Measurements from ENCODE around the gene AKT3.

AKT3 gene

DNA sequence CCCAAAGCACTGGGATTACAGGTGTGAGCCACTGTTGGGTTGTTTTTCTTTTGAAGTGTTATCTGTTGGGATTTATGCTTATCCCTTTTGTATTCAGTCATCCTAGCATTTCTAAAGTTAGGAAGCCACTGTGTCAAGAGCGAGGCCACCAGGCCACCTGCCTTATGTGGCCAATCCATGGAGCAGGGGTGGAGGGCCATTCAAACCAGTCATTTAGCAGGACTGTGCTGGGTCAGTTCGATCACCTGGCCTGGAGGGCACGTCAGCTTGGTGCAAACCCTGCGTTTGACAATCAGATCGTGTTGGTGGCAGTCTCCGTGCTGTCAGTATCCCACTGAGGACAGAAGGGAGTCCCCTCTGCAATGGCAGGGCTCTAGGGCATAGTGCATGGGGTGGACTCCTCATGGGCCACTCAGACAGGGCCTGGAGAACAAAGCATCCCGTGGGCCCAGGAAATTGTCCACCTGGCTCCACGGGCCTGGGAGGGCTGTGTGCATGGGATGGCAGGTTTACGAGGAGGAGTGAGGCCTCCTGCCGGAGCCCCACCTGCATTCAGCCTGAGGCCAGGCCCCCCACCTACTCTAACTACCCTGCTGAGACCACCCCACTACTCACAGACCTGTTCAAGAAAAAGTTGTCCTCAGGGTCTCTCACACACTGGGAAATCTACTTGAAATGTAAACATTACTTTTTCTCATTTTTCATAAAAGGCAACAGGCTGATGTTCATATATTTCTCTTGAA lies 351.9 kb downstream of the AKT3 start:
- no peak overlapping the region for H3K9ac ChIP-seq (ENCODE audit: low read length)
- no CpG with 5 or more reads among the region's 10 CpGs for WGBS (ENCODE audit: extremely low coverage, insufficient coverage, insufficient read length)
- no peak overlapping the region for H4K91ac ChIP-seq (ENCODE audit: low read depth, low read length)
- H4K8ac ChIP-seq (ENCODE audit: low read depth, low read length) = no peak overlapping the region
- H3K27ac ChIP-seq (ENCODE audit: low read depth, low read length) = no peak overlapping the region
- no peak overlapping the region for H2BK12ac ChIP-seq (ENCODE audit: low read length)
- H3K4me2 ChIP-seq (ENCODE audit: low read length) = no peak overlapping the region
- H3K36me3 ChIP-seq (ENCODE audit: control insufficient read depth in 1 of 2, insufficient read depth in 2 of 2, low read length in 2 of 2) = peaks cover 4 to 7% of the 10 kb centered on the region in 2 experiments
- H2BK120ac ChIP-seq (ENCODE audit: insufficient read depth, low read length, poor library complexity) = no peak overlapping the region
- no peaks in the 10 kb centered on the region for H3K79me2 ChIP-seq (ENCODE audit: control insufficient read depth, insufficient read depth, low read length, poor library complexity)
- H3K4me3 ChIP-seq (ENCODE audit: low read depth, low read length) = peak overlapping the region; percentile 14
- DNase-seq = no peak
- H3K9me3 ChIP-seq (ENCODE audit: insufficient read depth, low read depth, low read length) = no peaks in the 10 kb centered on the region
- no peak overlapping the region for H4K12ac ChIP-seq (ENCODE audit: low read depth, low read length)
- H3K27me3 ChIP-seq (ENCODE audit: insufficient read depth, low read length) = no peaks in the 10 kb centered on the region
- peaks cover 3 to 6% of the 10 kb centered on the region in 2 experiments for H3K4me1 ChIP-seq (ENCODE audit: control insufficient read depth in 1 of 2, insufficient read depth in 2 of 2, low read length in 2 of 2)
- H2BK5ac ChIP-seq (ENCODE audit: low read depth, low read length, poor library complexity) = no peak overlapping the region
- H3K4ac ChIP-seq (ENCODE audit: low read depth, low read length) = no peak overlapping the region
- no peak overlapping the region for H2AK5ac ChIP-seq (ENCODE audit: low read length)
- no peak overlapping the region for H3K14ac ChIP-seq (ENCODE audit: low read length)
- no peak overlapping the region for H3K23ac ChIP-seq (ENCODE audit: low read length)
- no peak overlapping the region for H2AFZ ChIP-seq (ENCODE audit: insufficient read depth, low read length, poor library complexity)
- no peak overlapping the region for H3K18ac ChIP-seq (ENCODE audit: low read length)
- no peaks in the 10 kb centered on the region for H3K79me1 ChIP-seq (ENCODE audit: low read length)

DNA sequence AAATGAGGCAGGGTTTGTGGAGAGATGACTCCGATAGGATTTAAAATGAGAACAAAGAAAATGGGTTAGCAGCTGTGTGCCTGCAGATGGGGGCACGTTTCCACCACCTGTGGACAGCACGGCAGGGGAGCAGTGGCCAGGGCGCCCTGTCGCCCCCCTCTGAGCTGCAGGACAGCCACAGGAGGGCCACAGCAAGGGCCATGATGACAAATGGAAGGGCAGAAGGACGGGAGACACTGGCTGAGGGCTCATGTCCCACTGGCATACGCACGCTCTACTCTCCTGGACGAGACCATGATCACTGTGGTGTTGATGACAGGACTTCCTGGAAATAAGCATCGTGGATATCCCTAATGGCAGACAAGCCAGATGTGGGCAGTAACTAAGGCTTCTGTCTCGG lies 353.2 kb downstream of the AKT3 start:
- H2BK12ac ChIP-seq (ENCODE audit: low read length) = no peak overlapping the region
- no peak overlapping the region for H2BK120ac ChIP-seq (ENCODE audit: insufficient read depth, low read length, poor library complexity)
- no peak overlapping the region for H3K4me3 ChIP-seq (ENCODE audit: low read depth, low read length)
- H4K91ac ChIP-seq (ENCODE audit: low read depth, low read length) = no peak overlapping the region
- no peak overlapping the region for H3K9ac ChIP-seq (ENCODE audit: low read length)
- no peak overlapping the region for H3K4ac ChIP-seq (ENCODE audit: low read depth, low read length)
- no peak overlapping the region for H3K23ac ChIP-seq (ENCODE audit: low read length)
- H3K18ac ChIP-seq (ENCODE audit: low read length) = no peak overlapping the region
- no peak overlapping the region for H3K14ac ChIP-seq (ENCODE audit: low read length)
- H3K4me1 ChIP-seq (ENCODE audit: control insufficient read depth in 1 of 2, insufficient read depth in 2 of 2, low read length in 2 of 2) = peaks cover 3 to 6% of the 10 kb centered on the region in 2 experiments
- no peak overlapping the region for H4K8ac ChIP-seq (ENCODE audit: low read depth, low read length)
- H3K9me3 ChIP-seq (ENCODE audit: insufficient read depth, low read depth, low read length) = peaks cover 3% of the 10 kb centered on the region
- H3K27ac ChIP-seq (ENCODE audit: low read depth, low read length) = no peak overlapping the region
- H3K79me1 ChIP-seq (ENCODE audit: low read length) = no peaks in the 10 kb centered on the region
- no peak for DNase-seq
- WGBS (ENCODE audit: extremely low coverage, insufficient coverage, insufficient read length) = no CpG with 5 or more reads among the region's 11 CpGs
- peaks cover 4 to 7% of the 10 kb centered on the region in 2 experiments for H3K36me3 ChIP-seq (ENCODE audit: control insufficient read depth in 1 of 2, insufficient read depth in 2 of 2, low read length in 2 of 2)
- H2AFZ ChIP-seq (ENCODE audit: insufficient read depth, low read length, poor library complexity) = no peak overlapping the region
- H3K27me3 ChIP-seq (ENCODE audit: insufficient read depth, low read length) = no peaks in the 10 kb centered on the region
- H2BK5ac ChIP-seq (ENCODE audit: low read depth, low read length, poor library complexity) = no peak overlapping the region
- H3K79me2 ChIP-seq (ENCODE audit: control insufficient read depth, insufficient read depth, low read length, poor library complexity) = no peaks in the 10 kb centered on the region
- no peak overlapping the region for H2AK5ac ChIP-seq (ENCODE audit: low read length)
- no peak overlapping the region for H3K4me2 ChIP-seq (ENCODE audit: low read length)
- no peak overlapping the region for H4K12ac ChIP-seq (ENCODE audit: low read depth, low read length)

DNA sequence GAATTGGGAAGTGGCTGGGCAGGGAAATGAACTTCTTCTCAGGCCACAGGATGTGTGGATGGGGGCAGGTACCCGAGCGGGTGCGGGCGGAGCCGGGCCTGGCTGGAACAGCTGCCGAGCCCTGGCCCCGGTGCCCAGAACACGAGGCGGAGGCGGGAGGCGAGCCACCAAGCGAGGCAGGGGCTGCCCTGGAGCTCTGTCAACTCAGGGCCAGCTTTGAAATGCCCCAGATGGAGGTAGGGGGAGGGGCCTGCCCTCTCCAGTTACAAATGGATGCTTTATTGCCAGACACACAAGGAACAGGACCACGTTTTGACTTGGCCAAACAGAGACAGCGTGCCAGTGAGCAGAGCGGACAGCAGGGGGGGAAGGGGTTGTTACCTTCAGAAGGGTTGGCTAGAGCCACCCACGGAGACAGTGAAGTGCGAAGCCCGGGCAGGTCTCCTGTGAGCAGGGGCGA lies 353.8 kb downstream of the AKT3 start:
- no peaks in the 10 kb centered on the region for H3K27me3 ChIP-seq (ENCODE audit: insufficient read depth, low read length)
- WGBS (ENCODE audit: extremely low coverage, insufficient coverage, insufficient read length) = no CpG with 5 or more reads among the region's 19 CpGs
- DNase-seq = no peak
- H2AFZ ChIP-seq (ENCODE audit: insufficient read depth, low read length, poor library complexity) = no peak overlapping the region
- H3K79me2 ChIP-seq (ENCODE audit: control insufficient read depth, insufficient read depth, low read length, poor library complexity) = no peaks in the 10 kb centered on the region
- peak overlapping the region; percentile 24 for H2AK5ac ChIP-seq (ENCODE audit: low read length)
- H3K27ac ChIP-seq (ENCODE audit: low read depth, low read length) = no peak overlapping the region
- H3K14ac ChIP-seq (ENCODE audit: low read length) = no peak overlapping the region
- H4K12ac ChIP-seq (ENCODE audit: low read depth, low read length) = no peak overlapping the region
- H3K79me1 ChIP-seq (ENCODE audit: low read length) = no peaks in the 10 kb centered on the region
- no peak overlapping the region for H3K9ac ChIP-seq (ENCODE audit: low read length)
- H3K9me3 ChIP-seq (ENCODE audit: insufficient read depth, low read depth, low read length) = peaks cover 3% of the 10 kb centered on the region
- H3K4me2 ChIP-seq (ENCODE audit: low read length) = no peak overlapping the region
- peak overlapping the region; percentile 22 for H4K8ac ChIP-seq (ENCODE audit: low read depth, low read length)
- H3K4ac ChIP-seq (ENCODE audit: low read depth, low read length) = no peak overlapping the region
- peak overlapping the region; percentile 21 for H2BK12ac ChIP-seq (ENCODE audit: low read length)
- no peak overlapping the region for H3K4me3 ChIP-seq (ENCODE audit: low read depth, low read length)
- H4K91ac ChIP-seq (ENCODE audit: low read depth, low read length) = no peak overlapping the region
- H2BK5ac ChIP-seq (ENCODE audit: low read depth, low read length, poor library complexity) = no peak overlapping the region
- no peak overlapping the region for H2BK120ac ChIP-seq (ENCODE audit: insufficient read depth, low read length, poor library complexity)
- H3K23ac ChIP-seq (ENCODE audit: low read length) = no peak overlapping the region
- H3K4me1 ChIP-seq (ENCODE audit: control insufficient read depth in 1 of 2, insufficient read depth in 2 of 2, low read length in 2 of 2) = peaks cover 3 to 6% of the 10 kb centered on the region in 2 experiments
- no peak overlapping the region for H3K18ac ChIP-seq (ENCODE audit: low read length)
- H3K36me3 ChIP-seq (ENCODE audit: control insufficient read depth in 1 of 2, insufficient read depth in 2 of 2, low read length in 2 of 2) = peaks cover 4 to 7% of the 10 kb centered on the region in 2 experiments

DNA sequence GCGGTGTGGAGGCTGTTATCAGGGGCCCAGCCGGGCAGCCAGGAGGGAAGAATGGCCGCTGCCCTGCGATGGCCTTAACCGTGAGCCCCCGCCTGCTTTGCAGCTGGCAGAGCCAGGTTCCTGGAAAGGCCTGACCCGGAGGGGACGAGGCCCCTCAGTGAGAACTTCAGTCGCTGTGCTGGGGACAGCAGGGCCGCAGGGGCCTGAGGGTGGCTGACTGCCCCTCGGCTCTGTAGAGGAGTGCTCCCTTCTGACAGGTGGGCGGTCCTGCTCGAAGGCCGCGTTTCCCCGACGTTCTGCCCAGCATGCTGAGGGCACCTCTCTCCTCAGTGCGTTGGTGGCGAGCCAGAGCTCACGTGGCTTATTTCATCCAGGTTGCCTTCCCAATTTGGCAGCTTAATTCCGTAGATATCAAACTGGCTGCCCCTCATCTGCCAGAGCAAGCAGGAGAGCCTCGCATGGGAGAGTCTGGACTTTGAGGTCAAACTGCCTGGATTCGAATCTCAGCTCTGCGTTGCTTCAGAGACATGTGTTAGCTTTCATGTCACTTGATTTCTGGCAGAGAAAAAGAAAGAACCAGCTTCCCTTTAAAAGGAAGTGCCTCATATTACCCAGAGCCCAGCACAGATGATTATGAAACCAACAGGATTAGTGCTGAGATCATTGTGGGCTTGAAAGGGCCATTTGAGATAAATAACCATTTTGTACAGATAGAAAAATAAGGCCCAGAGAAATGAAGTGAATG lies 354.4 kb downstream of the AKT3 start:
- Histone ChIP-seq H2AFZ (ENCODE audit: insufficient read depth, low read length, poor library complexity) (peak overlapping the region; percentile 1), H3K18ac (ENCODE audit: low read length) (no peak overlapping the region)

More for the DNA sequence above, 354.4 kb downstream of the AKT3 start:
- Histone ChIP-seq H2BK5ac (ENCODE audit: low read depth, low read length, poor library complexity) (no peak overlapping the region), H4K12ac (ENCODE audit: low read depth, low read length) (no peak overlapping the region), H2BK120ac (ENCODE audit: insufficient read depth, low read length, poor library complexity) (peak overlapping the region; percentile 2), H2BK12ac (ENCODE audit: low read length) (no peak overlapping the region), H3K79me2 (ENCODE audit: control insufficient read depth, insufficient read depth, low read length, poor library complexity) (no peaks in the 10 kb centered on the region), H3K27ac (ENCODE audit: low read depth, low read length) (no peak overlapping the region), H3K36me3 (ENCODE audit: control insufficient read depth in 1 of 2, insufficient read depth in 2 of 2, low read length in 2 of 2) (peaks cover 4 to 7% of the 10 kb centered on the region in 2 experiments), H4K91ac (ENCODE audit: low read depth, low read length) (no peak overlapping the region), H3K14ac (ENCODE audit: low read length) (no peak overlapping the region), H3K4me2 (ENCODE audit: low read length) (no peak overlapping the region), H3K9ac (ENCODE audit: low read length) (no peak overlapping the region), H3K23ac (ENCODE audit: low read length) (no peak overlapping the region), H3K4me3 (ENCODE audit: low read depth, low read length) (no peak overlapping the region), H4K8ac (ENCODE audit: low read depth, low read length) (no peak overlapping the region), H2AK5ac (ENCODE audit: low read length) (no peak overlapping the region), H3K27me3 (ENCODE audit: insufficient read depth, low read length) (no peaks in the 10 kb centered on the region), H3K9me3 (ENCODE audit: insufficient read depth, low read depth, low read length) (peaks cover 3% of the 10 kb centered on the region), H3K4me1 (ENCODE audit: control insufficient read depth in 1 of 2, insufficient read depth in 2 of 2, low read length in 2 of 2) (peaks cover 3 to 6% of the 10 kb centered on the region in 2 experiments), H3K79me1 (ENCODE audit: low read length) (no peaks in the 10 kb centered on the region), H3K4ac (ENCODE audit: low read depth, low read length) (no peak overlapping the region)
- no CpG with 5 or more reads among the region's 24 CpGs for WGBS (ENCODE audit: extremely low coverage, insufficient coverage, insufficient read length)
- DNase-seq = no peak
